GM19351 (cell line): ENCODE data around the gene LZTR1.

Source experiments
- ATAC-seq: cut with Tn5 transposase; IDR thresholded peaks from one replicate; pipeline ENCODE4 v1.9.1; 2021; ENCODE audit warnings: mild to moderate bottlenecking, moderate library complexity; ENCODE audit not compliant: unreplicated experiment

The LZTR1 gene

GRCh38 chr22:20979940-20980453 lies 2.1 kb upstream of the LZTR1 start:
- ATAC-seq, result no peak

GRCh38 chr22:20980523-20980922 lies 1.6 kb upstream of the LZTR1 start:
- no peak for ATAC-seq

GRCh38 chr22:20980938-20981722 lies 967 bp upstream of the LZTR1 start:
- ATAC-seq, result no peak

GRCh38 chr22:20982563-20982882 lies 426 bp downstream of the LZTR1 start:
- peak; percentile 12 for ATAC-seq

- no peak for ATAC-seq
Observed at GRCh38 chr22:20983081-20983771, 1.1 kb downstream of the LZTR1 start.

GRCh38 chr22:20985720-20986119 lies 3.6 kb downstream of the LZTR1 start:
- ATAC-seq, result no peak

GRCh38 chr22:20986365-20986764 lies 4.3 kb downstream of the LZTR1 start:
- ATAC-seq, result no peak

GRCh38 chr22:20987375-20987774 lies 5.3 kb downstream of the LZTR1 start:
- ATAC-seq, result no peak

- no peak for ATAC-seq
Observed at GRCh38 chr22:20988573-20989322, 6.7 kb downstream of the LZTR1 start.

- no peak for ATAC-seq
Observed at GRCh38 chr22:20989323-20990138, 7.4 kb downstream of the LZTR1 start.

GRCh38 chr22:20990184-20991180 lies 8.4 kb downstream of the LZTR1 start:
- no peak for ATAC-seq

- ATAC-seq, result no peak
Observed at GRCh38 chr22:20991252-20992055, 9.4 kb downstream of the LZTR1 start.

- ATAC-seq, result no peak
Observed at GRCh38 chr22:20992056-20992442, 10.0 kb downstream of the LZTR1 start.

GRCh38 chr22:20992456-20993303 lies 10.6 kb downstream of the LZTR1 start:
- no peak for ATAC-seq

GRCh38 chr22:20993304-20994127 lies 11.4 kb downstream of the LZTR1 start:
- no peak for ATAC-seq

GRCh38 chr22:20994128-20994901 lies 12.2 kb downstream of the LZTR1 start:
- ATAC-seq, result no peak
